Central memory CD4-positive, alpha-beta T cell (primary cell): ENCODE results near the gene PODNL1.

Experiments
- DNase-seq: peaks from one replicate; pipeline ENCODE4 v3.0.0; 2022
- total RNA-seq, 3 experiments: gene quantifications; one replicate each; lab custom pipeline; 2026; lab: John Stamatoyannopoulos, UW

The PODNL1 gene, protein sequence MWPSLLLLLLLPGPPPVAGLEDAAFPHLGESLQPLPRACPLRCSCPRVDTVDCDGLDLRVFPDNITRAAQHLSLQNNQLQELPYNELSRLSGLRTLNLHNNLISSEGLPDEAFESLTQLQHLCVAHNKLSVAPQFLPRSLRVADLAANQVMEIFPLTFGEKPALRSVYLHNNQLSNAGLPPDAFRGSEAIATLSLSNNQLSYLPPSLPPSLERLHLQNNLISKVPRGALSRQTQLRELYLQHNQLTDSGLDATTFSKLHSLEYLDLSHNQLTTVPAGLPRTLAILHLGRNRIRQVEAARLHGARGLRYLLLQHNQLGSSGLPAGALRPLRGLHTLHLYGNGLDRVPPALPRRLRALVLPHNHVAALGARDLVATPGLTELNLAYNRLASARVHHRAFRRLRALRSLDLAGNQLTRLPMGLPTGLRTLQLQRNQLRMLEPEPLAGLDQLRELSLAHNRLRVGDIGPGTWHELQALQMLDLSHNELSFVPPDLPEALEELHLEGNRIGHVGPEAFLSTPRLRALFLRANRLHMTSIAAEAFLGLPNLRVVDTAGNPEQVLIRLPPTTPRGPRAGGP
- 0.04 to 0.19 (median 0.05) reads per million in 3 experiments for total RNA-seq

DNA sequence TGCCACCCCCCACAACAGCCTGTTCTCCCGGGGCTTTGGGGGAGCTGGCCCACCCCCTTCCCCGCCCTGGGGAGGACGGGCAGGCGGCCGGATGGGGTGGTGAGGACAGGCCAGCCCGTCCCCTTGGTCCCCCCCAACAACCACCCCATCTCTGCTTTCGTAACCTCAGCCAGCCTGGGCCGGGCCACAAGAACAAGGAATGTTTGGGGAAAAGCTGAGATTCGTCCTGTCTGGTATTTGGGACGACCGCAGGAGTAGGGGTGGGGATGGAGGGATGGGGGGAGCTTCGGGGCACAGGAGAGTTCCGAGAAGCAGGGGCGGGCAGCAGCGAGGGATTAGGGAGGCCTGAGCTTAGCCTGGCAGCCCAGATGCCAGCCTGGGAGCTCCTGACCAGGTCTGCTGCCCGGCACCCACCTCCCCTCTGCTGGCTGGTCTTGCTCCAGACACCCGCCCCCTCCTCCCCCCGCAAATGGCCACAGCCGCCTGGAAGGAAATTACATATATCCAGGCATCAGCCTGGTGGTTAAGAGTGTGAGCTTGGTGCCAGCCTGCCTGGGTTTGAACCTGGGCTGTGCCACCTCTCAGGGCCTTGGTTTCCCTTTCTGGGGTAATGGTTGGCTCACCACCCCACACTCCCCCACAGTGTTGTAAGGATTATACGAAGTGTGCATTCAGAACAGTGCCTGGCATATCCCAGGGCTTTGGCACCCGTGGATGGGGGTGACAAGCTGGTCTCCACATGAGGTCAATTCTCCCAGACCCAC is at the start of gene PODNL1:
PODNL1 (minus strand) TSS at position 117 of the 764 bp plus-strand sequence. CDS start 236 bp downstream, outside the sequence.
- no peak for DNase-seq

DNA sequence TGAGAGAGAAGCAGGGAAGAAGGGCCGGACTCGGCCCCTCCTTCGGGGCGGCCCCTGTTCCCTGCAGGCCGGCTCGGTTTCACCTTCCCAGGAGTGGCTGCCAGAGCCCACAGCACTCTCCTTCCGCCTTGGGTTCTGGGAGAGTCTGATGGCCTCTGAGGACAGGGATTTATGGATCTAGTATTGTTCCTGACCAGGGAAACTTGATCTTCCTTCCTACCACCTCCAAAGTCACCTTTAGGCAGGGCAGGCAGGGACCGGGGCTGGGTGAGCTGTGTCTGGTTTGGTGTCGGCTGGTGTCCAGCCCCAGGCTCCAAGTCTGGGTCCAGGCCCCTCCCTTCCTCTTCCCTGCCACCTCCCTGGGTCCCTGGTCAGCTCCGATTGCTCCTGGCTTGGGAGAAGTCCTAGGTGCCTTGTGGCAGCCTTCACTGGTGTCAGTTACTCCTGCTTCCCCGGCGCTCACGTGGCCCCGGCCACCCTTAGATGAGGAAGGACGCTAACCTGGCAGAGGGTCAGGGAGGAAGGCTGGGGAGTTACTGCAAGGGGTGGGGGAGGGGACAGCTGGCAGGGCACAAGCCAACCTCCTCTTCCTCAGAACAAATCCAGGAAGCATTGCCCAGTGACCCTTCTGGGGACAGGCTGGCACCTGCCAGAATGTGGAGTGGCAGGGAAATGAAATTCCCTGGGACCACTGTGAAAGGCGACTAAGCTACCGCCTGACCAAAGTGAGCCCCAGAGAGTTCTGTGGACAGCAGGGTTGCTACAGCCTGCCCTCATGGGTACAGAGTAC is 49.1 kb upstream of the PODNL1 start:
- DNase-seq, result no peak

DNA sequence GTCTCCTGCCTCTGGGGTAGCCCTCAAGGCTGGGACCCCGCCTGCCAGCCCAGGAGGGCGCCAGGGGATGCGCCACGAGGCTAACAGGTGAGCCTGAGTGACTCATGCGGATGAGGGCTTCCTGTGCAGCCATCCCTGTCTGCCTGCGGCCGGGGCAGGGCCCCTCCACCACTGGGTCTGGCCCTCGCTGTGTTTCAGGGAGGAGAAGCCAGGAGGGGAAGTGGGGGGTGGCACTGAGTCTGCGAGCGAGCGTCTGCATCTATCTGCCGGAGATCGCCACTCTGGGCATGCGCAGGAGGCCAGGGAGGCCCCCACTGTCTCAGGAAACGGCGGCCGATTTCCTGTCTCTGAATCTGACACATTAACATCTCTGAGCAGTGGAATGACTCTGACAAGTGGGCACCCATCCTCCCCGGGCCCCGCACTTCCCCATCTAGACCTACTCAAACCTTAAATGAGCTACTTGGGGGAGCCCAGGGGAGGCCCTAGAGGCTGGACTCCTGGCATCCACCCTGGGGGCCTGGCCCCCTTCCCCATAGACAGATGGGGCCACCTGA is 48.2 kb upstream of the PODNL1 start:
- peak; percentile 98 for DNase-seq

DNA sequence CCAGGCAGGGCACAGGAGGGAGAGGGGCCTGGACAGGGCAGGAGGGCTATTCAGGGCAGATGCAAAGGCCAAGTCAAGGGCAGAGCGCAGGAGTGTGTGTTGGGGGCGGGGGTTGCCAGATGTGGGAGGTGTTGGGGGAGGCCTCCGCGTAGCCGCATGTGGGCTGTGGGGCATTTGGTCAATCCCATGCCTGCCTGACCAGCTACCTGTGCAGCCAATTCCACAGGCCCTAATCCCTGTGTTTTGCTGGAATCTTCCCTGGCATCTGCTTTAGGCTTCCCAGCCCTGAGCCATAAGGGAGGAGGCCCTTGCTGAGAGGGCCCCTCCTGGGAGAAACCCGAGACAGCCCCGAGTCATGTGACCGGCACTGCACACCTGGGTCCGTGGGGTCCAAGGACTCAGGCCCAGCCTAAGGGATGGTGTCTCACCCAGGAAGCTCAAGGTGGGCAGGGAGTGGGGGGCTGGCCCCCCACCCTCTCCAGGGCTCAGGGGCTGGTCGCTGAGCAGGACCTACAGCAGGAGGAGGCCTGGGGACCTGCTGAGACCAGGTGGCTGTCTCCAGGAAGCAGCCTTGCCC is 47.6 kb upstream of the PODNL1 start:
- DNase-seq, result no peak

DNA sequence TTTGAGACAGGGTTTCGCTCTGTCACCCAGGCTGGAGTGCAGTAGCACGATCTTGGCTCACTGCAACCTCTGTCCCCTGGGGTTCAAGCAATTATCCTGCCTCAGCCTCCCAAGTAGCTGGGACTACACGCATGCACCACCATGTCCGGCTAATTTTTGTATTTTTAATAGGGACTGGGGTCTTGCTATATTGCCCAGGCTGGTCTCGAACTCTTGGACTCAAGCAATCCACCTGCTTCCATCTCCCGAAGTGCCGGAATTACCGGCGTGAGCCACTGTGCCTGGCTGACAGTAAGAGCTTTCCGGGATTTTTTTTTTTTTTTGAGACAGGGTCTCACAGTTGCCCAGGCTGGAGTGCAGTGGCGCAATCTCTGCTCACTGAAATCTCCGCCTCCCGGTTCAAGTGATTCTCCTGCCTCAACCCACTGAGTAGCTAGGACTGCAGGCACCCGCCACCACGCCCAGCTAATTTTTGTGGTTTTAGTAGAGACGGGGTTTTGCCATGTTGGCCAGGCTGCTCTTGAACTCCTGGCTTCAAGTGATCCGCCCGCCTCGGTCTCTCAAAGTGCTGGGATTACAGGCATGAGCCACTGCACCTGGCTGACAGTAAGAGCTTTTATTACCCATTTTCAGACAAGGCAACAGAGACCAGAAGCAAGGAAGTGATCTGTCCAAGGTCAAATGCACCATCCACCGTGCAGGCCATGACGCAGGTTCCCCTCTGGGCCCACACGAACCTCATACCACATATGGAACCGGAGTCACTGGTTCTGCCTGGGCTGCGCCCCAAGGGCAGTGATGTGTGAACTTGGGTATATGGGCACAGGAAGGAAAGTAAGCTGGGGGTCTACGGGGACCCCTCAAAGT is 46.9 kb upstream of the PODNL1 start:
- peak; percentile 37 for DNase-seq

DNA sequence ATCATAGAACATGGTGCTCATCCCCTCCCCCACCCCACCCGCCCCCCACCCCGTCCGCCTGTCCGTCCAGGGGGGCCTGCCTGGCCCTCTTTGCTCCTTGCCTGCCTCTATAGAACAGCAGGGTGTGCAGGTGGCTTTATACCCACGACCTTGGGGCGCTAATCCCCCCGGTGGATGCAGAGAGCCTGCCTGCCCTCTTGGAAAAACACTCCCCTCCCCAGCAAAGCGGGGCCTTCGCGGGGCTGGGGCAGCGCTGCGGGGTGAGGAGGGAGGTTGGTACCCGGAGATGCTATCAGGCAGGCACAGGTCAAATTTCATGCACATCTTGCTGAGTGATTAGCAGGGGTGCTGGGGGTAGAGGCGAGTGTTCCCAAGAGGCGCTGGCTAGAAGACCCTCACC is 46.0 kb upstream of the PODNL1 start:
- no peak for DNase-seq

DNA sequence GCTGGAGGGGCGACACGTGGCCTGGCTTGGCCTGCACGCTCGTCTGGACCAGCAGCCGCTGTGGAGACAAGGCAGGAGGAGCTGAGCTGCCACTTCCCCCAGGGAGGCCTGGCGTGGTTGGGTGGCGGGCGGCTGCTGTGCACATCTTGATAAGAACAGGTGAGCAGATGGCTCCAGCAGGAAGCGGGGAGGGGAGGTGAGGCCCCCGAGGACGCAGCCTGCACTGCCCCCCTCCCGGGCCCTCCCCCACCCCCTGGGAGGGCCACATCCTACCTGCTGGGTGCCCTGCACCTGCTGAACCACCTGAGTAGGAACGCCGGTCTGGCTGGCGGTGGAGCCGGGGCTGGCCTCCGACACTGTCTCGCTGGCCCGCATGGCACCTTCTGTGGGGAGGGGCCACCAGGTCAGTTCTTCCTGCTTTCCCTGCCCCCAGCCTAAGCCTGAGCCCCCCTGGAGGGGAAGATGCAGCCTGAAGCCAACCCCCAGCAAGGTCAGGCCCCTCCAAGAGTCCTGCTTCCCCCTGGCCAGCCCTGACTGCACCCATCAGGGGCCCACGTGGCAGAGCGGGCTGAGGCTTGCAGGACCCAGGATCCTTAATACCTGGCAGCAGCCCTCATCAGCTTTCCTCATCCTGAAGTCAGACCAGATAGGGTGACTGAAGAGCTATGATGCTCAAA is 45.1 kb upstream of the PODNL1 start:
- peak; percentile 45 for DNase-seq

DNA sequence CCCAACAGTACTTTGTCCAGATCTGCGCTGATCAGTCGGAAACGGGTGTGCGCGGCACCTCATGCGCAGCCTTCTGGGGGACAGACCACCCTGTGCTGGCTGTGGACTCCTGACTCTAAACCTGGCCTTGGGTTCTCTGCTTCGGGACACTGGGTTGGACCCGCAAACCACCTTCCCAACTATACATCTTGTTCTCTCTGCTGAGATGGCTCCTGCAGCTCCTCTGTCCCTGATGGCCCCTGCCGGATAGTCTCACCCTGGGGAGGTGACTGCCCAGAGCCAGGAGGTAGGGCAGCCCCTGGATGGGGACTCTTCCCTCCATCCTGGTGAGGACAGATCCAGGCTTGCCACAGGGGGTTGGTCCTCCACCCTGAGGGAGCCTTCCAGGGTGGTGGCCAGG is 44.6 kb upstream of the PODNL1 start:
- no peak for DNase-seq

DNA sequence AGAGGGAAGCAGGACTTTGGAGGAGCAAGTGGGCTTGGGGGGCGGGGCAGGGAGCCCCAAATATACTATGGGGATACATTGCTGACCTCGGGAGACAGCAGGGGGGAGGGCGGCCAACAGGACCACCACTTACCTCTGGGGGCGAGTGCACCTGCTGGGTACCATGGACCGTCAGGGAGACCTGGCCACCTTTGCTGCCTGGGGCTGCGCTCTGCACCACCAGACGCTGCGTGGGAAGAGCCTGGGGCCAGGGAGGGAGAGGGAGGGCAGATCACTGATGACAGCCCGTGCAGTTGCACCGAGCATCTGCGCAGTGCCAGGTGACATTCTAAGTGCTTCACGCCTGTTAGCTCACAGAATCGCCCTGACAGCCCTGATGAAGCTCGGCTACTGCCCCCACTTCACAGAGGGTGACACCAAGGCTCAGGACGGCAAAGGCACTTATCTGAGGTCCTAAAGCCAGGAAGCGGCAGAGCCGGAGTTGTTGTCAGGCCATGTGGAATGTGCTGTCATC is 43.8 kb upstream of the PODNL1 start:
- DNase-seq, result no peak

DNA sequence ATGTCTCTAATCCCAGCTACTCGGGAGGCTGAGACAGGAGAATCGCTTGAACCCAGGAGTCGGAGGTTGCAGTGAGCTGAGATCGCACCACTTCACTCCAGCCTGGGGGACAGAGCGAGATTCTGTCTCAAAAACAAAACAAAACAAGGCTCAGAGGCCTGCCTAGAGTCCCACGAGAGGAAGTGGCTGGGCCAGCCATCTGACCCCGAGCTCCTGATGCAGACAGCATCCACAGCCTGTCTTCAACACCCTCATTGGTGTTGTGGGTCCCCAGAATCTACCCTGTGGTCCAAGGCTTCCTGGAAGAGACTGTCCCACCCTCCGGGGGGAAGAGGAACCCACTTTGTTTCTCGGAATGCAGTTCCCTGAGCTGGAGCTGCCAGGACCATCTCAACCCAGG is 43.2 kb upstream of the PODNL1 start:
- no peak for DNase-seq

DNA sequence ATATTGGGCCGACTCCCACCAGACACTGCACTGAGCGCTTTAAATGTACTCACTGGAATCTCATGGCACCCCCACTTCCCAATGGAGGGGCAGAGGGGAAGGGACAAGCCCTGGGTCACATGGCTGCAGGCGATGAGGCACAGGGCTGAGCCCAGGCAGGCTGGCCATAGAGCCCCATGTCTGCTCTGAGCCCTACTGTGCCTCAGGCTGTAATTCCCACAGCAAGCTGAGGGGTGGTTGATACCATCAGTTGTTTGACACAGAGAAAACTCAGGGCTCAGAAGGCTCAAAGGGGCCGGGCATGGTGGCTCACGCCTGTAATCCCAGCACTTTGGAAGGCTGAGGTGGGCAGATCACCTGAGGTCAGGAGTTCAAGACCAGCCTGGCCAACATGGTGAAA is 42.8 kb upstream of the PODNL1 start:
- no peak for DNase-seq

DNA sequence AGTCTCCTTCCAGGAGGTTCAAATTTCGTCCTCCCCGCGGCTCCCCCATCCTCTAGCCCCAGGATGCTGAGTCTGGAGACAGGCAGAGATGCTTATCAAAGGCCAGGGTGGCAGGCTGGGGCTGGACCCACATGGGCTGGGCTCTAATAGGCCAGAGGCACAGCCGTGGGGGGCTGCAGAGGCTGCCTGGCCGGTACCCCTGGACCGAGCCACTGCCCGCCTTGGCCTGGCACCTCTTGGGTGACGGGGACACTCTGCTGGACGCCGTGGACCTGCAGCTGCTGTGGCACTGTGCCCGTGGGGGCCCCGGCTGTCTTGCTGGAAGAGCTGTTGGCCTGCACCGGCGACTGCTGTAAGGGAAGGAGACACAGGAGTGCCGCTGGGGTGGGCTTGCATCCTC is 42.1 kb upstream of the PODNL1 start:
- no peak for DNase-seq

DNA sequence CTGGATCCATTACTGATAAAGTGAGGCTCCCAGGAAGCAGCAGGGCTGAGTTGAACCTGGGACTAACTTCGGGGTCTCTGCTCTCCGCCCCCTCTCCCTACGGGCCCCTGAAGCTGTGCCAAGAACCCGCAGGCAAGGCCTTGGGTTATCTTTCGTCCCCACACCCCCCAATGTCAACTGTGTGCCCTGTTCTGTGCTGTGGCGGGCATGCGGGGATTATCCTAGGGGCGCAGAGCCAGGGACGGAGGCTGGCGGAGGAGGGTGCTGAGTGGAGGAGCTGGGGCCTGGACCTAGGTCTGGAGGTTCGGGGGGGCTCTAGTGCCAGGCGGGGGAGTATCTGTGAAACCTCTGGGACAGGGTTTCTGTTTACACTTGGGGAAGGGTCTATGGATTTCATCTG is 41.5 kb upstream of the PODNL1 start:
- no peak for DNase-seq

DNA sequence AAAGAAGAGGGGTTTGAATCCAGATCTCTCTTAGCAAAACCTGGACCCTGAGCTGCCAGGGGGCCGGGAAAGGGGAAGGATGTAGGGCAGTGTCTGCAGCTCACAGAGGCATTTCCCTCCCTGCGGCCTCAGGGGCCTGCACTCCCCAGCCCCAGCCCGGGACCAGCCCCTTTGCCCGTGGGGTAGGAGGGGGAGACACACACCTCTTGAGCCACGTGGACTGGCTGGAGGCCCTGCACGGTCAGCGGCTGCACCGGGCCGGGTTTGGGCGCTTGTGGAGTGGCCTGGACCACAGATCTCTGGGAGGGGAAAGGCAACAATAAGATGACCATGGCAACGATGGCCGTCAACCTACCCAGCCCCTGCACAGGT is 41.0 kb upstream of the PODNL1 start:
- no peak for DNase-seq

DNA sequence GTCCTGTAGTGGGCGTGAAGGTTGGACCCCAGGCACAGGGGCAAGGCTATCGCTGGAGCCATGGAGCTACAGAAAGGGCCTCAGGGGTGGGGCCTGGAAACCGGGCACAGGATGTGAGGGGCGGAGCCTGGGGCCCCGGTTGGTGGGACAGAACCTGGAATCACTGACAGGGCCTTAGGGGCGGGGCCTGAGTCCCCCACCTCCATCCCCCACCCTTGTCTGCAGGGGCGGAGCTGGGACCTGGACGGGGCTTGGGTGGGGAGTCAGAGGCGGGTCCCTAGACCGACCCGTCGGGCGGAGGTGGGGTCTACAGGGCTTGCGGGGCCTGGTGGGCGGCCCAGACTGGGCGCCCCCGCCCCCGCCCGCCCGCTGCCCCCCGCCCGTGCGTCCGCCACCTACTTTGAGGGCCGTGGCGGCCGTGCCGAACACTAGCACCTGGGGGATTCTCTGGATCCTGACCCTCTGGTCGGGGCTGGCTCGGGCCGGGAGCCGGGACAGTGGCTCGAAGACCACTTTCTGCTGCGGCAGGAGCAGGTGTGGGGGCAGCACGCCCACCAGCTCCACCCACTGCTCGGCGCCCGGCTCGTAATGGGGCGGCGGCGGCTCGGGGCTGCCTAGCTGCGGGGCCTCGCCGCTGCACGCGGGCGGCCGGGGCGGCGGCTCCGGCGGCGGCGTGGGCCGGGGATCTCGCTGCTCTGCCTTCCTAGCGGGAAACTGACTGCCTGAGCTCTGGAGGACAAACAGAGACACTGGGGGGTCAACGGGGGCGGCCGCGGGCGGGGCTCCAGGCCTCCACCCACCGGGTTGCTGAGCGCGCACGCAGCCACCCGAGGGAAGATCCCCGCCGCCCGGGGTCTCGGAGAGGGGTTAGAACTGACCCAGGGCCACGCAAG is 40.4 kb upstream of the PODNL1 start:
- DNase-seq, result no peak

DNA sequence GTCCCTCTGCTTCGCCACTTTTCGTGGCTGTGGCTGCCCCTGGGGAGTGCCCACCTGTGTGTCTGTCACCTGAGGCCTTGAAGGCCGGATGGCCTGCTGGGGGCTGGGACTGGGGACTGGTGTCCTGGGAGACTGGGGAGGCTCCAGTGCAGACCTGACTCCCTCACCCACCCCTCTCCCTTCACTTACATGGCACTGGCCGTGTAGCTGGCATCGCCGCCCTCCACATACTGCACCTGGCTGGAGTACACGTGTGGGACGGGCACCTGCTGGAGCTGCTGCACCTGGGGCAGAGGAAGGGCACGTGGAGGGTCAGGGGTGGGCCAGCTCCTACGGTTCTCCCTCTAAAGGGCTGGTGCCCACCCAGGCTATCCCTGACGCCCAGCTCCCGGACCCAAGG is 39.6 kb upstream of the PODNL1 start:
- no peak for DNase-seq

DNA sequence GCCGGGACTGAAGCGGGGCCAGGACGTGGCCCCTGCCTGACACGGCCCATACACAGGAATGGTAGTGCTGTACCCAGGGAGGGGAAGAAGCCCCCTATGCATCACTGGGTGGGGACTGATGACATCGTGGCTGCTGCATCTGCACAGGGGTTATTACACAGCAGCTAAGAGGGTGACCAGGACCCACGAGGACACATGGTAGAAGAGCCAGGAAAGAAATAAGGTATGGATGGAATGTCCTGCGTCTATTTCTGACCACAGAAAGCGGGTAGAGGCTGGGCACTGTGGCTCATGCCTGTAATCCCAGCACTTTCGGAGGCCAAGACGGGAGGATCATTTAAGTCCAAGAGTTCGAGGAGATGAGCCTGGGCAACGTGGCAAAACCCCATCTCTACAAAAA is 38.2 kb upstream of the PODNL1 start:
- DNase-seq, result no peak

DNA sequence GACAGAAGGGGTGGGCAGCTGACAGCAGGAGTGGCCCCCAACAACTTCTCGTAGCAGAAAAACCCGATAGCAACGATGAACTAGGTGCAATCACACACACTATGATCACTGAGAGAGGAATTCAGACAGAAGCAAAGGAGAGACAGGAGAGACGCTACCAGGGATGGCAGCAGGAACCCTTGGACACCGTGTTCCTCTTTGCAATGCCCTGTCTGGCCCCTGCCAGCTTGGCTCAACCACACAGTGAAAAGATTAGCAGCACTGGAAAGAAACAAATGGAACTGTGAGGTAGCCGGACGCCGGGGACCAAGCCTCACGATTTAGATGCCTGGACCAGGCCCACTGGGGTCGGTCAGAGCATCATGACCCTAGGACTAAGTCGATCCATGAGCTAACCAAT is 37.7 kb upstream of the PODNL1 start:
- DNase-seq, result no peak

DNA sequence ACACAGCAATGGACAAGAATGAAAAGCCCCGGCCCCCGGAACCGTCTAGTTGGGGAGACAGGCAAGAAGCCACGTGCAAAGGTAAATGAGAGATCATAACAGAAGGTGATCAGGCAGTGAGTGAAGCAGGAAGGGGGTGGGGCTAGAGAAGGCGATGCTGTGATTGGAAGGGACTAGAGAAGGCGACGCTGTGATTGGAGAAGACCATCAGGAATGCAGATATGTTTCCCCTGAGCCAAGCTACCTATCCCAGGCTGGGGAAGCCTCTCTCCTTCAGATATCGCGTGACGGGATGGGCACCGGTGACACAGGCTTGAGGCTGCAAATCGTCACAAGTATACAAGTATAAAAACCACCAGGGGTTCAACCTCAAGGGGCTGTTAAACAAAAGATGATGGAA is 35.9 kb upstream of the PODNL1 start:
- peak; percentile 36 for DNase-seq
